Stimulated activated CD4-positive, alpha-beta T cell treated with anti-CD3 and anti-CD28 coated beads, Interleukin-12 subunit alpha, Interleukin-12 subunit beta, amount 100 ng/mL, for 48 hours (primary cell): ENCODE data around the gene PACC1.
"Not testable (repeated sequence)": the region's sequence is repeated elsewhere in the genome, so short reads cannot be mapped to it uniquely, and the experiment has no call there.

ENCODE experiments used
- DNase-seq, 3 donors: peaks; one replicate each; pipeline ENCODE4 v3.0.0-alpha.2; 2020; ENCODE audit warnings: low read depth in 2 of 3, low spot score in 1 of 3

Gene PACC1

GRCh38 chr1:212341090-212341489 is 73.6 kb downstream of the PACC1 start:
- DNase-seq = no peak

GRCh38 chr1:212329105-212329504 is 85.6 kb downstream of the PACC1 start:
- no peak for DNase-seq

GRCh38 chr1:212328248-212328647 is 86.4 kb downstream of the PACC1 start:
- DNase-seq = no peak

GRCh38 chr1:212326541-212326940 is 88.1 kb downstream of the PACC1 start:
- DNase-seq = no peak

GRCh38 chr1:212323066-212323465 is 91.6 kb downstream of the PACC1 start:
- DNase-seq = no peak

GRCh38 chr1:212321031-212321430 is 93.7 kb downstream of the PACC1 start:
- not testable (repeated sequence) for DNase-seq

- no peak for DNase-seq
These were observed 96.8 kb downstream of the PACC1 start for GRCh38 chr1:212317916-212318315.

- DNase-seq = no peak
These were observed 98.8 kb downstream of the PACC1 start for GRCh38 chr1:212315907-212316306.

- no peak for DNase-seq
These were observed 99.5 kb downstream of the PACC1 start for GRCh38 chr1:212315184-212315583.
